GM18873 (cell line): ENCODE results near the gene ZNF419.

Experiments
- ATAC-seq: cut with Tn5 transposase; IDR thresholded peaks from one replicate; pipeline ENCODE4 v1.9.1; 2021; ENCODE audit warnings: mild to moderate bottlenecking, moderate library complexity, moderate number of reproducible peaks; ENCODE audit not compliant: unreplicated experiment, low FRiP score

ZNF419 gene

DNA sequence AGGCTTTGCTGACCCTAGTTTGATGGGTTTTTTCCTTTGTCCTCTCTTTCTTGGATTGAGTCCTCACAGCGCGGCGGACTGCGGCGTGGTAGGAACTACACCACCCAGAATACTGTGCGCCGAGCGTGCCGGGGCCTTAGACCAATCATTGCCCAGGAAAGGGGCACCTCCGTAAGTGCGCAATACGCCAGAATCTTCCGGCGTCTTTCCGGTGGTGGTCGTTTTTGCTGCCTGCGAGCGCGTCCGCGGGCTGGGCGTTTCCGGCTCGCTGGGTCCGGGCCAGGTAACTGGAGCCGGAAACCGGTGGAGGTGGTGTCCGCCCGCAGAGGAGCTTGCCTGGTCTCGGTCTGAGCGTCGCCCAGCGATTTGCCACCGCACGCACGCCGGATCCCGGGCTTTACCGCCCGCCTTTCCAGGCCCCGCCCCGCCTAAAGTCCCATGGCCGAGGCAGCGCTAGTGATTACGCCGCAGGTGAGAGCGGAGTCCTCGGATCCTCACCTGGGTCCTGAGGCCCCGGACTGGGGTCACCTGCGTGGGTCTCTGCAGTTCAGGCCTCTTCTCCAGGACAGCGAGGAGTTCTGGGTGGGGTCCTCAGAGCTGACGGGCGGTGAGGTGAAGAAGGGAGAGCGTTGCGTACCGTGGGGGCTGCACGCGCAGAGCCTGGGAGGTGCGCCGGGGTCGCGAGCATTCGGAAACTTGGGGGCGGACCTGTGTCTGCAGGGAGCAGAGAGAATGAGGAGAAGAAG lies 39.8 kb downstream of the ZNF419 start, which contains the start of gene ZNF549:
Gene ZNF549, plus strand, starts transcription at position 221 of the 746 bp plus-strand sequence. Its CDS starts 218 bp downstream, at position 439.
- peak; percentile 91 for ATAC-seq

DNA sequence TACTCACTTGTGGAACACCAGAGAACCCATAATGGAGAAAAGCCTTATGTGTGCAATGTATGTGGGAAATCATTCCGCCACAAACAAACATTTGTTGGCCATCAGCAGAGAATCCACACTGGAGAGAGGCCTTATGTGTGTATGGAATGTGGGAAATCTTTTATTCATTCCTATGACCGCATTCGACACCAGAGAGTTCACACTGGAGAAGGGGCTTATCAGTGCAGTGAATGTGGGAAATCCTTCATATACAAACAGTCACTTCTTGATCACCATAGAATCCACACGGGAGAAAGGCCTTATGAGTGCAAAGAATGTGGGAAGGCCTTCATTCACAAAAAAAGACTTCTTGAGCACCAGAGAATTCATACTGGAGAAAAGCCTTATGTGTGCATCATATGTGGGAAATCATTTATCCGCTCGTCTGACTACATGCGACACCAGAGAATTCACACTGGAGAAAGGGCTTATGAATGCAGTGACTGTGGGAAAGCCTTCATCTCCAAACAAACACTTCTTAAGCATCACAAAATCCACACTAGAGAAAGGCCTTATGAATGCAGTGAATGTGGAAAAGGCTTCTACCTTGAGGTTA lies 50.5 kb downstream of the ZNF419 start:
- no peak for ATAC-seq
